ENCODE measurements around the gene CSF2RB. TPM values are rescaled to one million over a fixed set of nuclear protein-coding genes. Genes with fewer than 3 reads are reported as not detected.

Gene CSF2RB
- total and polyA plus RNA-seq, 2 donors: 4.1 to 5.3 TPM

GRCh38 chr22:36921309-36922104 is 8.1 kb downstream of the CSF2RB start:
- Histone ChIP-seq H3K4me1 (ENCODE audit: insufficient read depth) (no peaks in the 10 kb centered on the region), H3K36me3 (ENCODE audit: insufficient read depth) (no peaks in the 10 kb centered on the region), H3K4me3 (ENCODE audit: low read depth, low read length) (no peak overlapping the region), H3K27ac (ENCODE audit: low read depth) (no peak overlapping the region)
- 63% methylated on average over 15 of the region's 15 CpGs for WGBS
- no peak for DNase-seq (ENCODE audit: extremely low spot score)

- Histone ChIP-seq H3K4me3 (ENCODE audit: low read depth, low read length) (no peak overlapping the region), H3K4me1 (ENCODE audit: insufficient read depth) (no peaks in the 10 kb centered on the region), H3K27ac (ENCODE audit: low read depth) (no peak overlapping the region), H3K36me3 (ENCODE audit: insufficient read depth) (no peaks in the 10 kb centered on the region)
- WGBS: 39% methylated on average over 10 of the region's 10 CpGs
- DNase-seq (ENCODE audit: extremely low spot score): no peak
Measured at GRCh38 chr22:36922105-36922608, 8.7 kb downstream of the CSF2RB start.

- no peak overlapping the region for H3K4me3 ChIP-seq (ENCODE audit: low read depth, low read length)
- H3K4me1 ChIP-seq (ENCODE audit: insufficient read depth): no peaks in the 10 kb centered on the region
- H3K36me3 ChIP-seq (ENCODE audit: insufficient read depth): no peaks in the 10 kb centered on the region
- WGBS: 65% methylated on average over 7 of the region's 7 CpGs
- DNase-seq (ENCODE audit: extremely low spot score): no peak
- H3K27ac ChIP-seq (ENCODE audit: low read depth): no peak overlapping the region
Measured at GRCh38 chr22:36922711-36923110, 9.3 kb downstream of the CSF2RB start.

GRCh38 chr22:36923131-36923788 is 9.8 kb downstream of the CSF2RB start:
- DNase-seq (ENCODE audit: extremely low spot score): no peak
- Histone ChIP-seq H3K4me3 (ENCODE audit: low read depth, low read length) (no peak overlapping the region), H3K36me3 (ENCODE audit: insufficient read depth) (no peaks in the 10 kb centered on the region), H3K27ac (ENCODE audit: low read depth) (no peak overlapping the region), H3K4me1 (ENCODE audit: insufficient read depth) (no peaks in the 10 kb centered on the region)
- 88% methylated on average over 21 of the region's 21 CpGs for WGBS

GRCh38 chr22:36924151-36924698 is 10.8 kb downstream of the CSF2RB start:
- Histone ChIP-seq H3K4me1 (ENCODE audit: insufficient read depth) (no peaks in the 10 kb centered on the region), H3K4me3 (ENCODE audit: low read depth, low read length) (no peak overlapping the region), H3K27ac (ENCODE audit: low read depth) (no peak overlapping the region), H3K36me3 (ENCODE audit: insufficient read depth) (no peaks in the 10 kb centered on the region)
- WGBS: 86% methylated on average over 8 of the region's 8 CpGs
- DNase-seq (ENCODE audit: extremely low spot score): no peak

- no peaks in the 10 kb centered on the region for H3K4me1 ChIP-seq (ENCODE audit: insufficient read depth)
- H3K27ac ChIP-seq (ENCODE audit: low read depth): no peak overlapping the region
- H3K36me3 ChIP-seq (ENCODE audit: insufficient read depth): no peaks in the 10 kb centered on the region
- DNase-seq (ENCODE audit: extremely low spot score): no peak
- 84% methylated on average over 19 of the region's 19 CpGs for WGBS
- H3K4me3 ChIP-seq (ENCODE audit: low read depth, low read length): no peak overlapping the region
Measured at GRCh38 chr22:36925388-36926290, 12.2 kb downstream of the CSF2RB start.

GRCh38 chr22:36926309-36926708 is 12.9 kb downstream of the CSF2RB start:
- Histone ChIP-seq H3K4me1 (ENCODE audit: insufficient read depth) (no peaks in the 10 kb centered on the region), H3K27ac (ENCODE audit: low read depth) (no peak overlapping the region), H3K36me3 (ENCODE audit: insufficient read depth) (no peaks in the 10 kb centered on the region), H3K4me3 (ENCODE audit: low read depth, low read length) (no peak overlapping the region)
- 87% methylated on average over 6 of the region's 6 CpGs for WGBS
- DNase-seq (ENCODE audit: extremely low spot score): no peak

- WGBS: 66% methylated on average over 14 of the region's 14 CpGs
- no peak for DNase-seq (ENCODE audit: extremely low spot score)
- Histone ChIP-seq H3K4me3 (ENCODE audit: low read depth, low read length) (no peak overlapping the region), H3K4me1 (ENCODE audit: insufficient read depth) (no peaks in the 10 kb centered on the region), H3K36me3 (ENCODE audit: insufficient read depth) (no peaks in the 10 kb centered on the region), H3K27ac (ENCODE audit: low read depth) (no peak overlapping the region)
Measured at GRCh38 chr22:36926721-36927435, 13.4 kb downstream of the CSF2RB start.

- 80% methylated on average over 3 of the region's 3 CpGs for WGBS
- no peak overlapping the region for H3K27ac ChIP-seq (ENCODE audit: low read depth)
- no peaks in the 10 kb centered on the region for H3K4me1 ChIP-seq (ENCODE audit: insufficient read depth)
- H3K36me3 ChIP-seq (ENCODE audit: insufficient read depth): no peaks in the 10 kb centered on the region
- no peak for DNase-seq (ENCODE audit: extremely low spot score)
- no peak overlapping the region for H3K4me3 ChIP-seq (ENCODE audit: low read depth, low read length)
Measured at GRCh38 chr22:36927671-36928070, 14.2 kb downstream of the CSF2RB start.

- Histone ChIP-seq H3K27ac (ENCODE audit: low read depth) (no peak overlapping the region), H3K36me3 (ENCODE audit: insufficient read depth) (no peaks in the 10 kb centered on the region), H3K4me3 (ENCODE audit: low read depth, low read length) (no peak overlapping the region), H3K4me1 (ENCODE audit: insufficient read depth) (no peaks in the 10 kb centered on the region)
- no peak for DNase-seq (ENCODE audit: extremely low spot score)
- 62% methylated on average over 9 of the region's 9 CpGs for WGBS
Measured at GRCh38 chr22:36928196-36928595, 14.8 kb downstream of the CSF2RB start.

GRCh38 chr22:36928786-36929535 is 15.5 kb downstream of the CSF2RB start:
- no peaks in the 10 kb centered on the region for H3K4me1 ChIP-seq (ENCODE audit: insufficient read depth)
- no peak for DNase-seq (ENCODE audit: extremely low spot score)
- H3K36me3 ChIP-seq (ENCODE audit: insufficient read depth): no peaks in the 10 kb centered on the region
- 42% methylated on average over 17 of the region's 17 CpGs for WGBS
- no peak overlapping the region for H3K4me3 ChIP-seq (ENCODE audit: low read depth, low read length)
- H3K27ac ChIP-seq (ENCODE audit: low read depth): no peak overlapping the region

- no peak for DNase-seq (ENCODE audit: extremely low spot score)
- Histone ChIP-seq H3K4me1 (ENCODE audit: insufficient read depth) (no peaks in the 10 kb centered on the region), H3K27ac (ENCODE audit: low read depth) (no peak overlapping the region), H3K36me3 (ENCODE audit: insufficient read depth) (no peaks in the 10 kb centered on the region), H3K4me3 (ENCODE audit: low read depth, low read length) (no peak overlapping the region)
- WGBS: 90% methylated on average over 10 of the region's 10 CpGs
Measured at GRCh38 chr22:36929621-36930020, 16.2 kb downstream of the CSF2RB start.

Data from urinary bladder (tissue), 4 donors.